Measurements from ENCODE around the gene MRPL22. TPM values are rescaled to one million over a fixed set of nuclear protein-coding genes. Genes with fewer than 3 reads are reported as not detected.
"Not testable (repeated sequence)": the region's sequence is repeated elsewhere in the genome, so short reads cannot be mapped to it uniquely, and the experiment has no call there.

The MRPL22 gene
- total RNA-seq, 1 experiment from 2014 or later = 68.3 TPM

- Histone ChIP-seq H3K27me3 (ENCODE audit: insufficient read depth, low read length) (no peaks in the 10 kb centered on the region), H2AFZ (ENCODE audit: low read depth, low read length, poor library complexity, severe bottlenecking) (no peak overlapping the region), H3K9me2 (ENCODE audit: insufficient read depth) (no peaks in the 10 kb centered on the region), H3K9me3 (ENCODE audit: control insufficient read depth in 1 of 2, insufficient read depth in 1 of 2, low read depth in 1 of 2, low read length in 2 of 2) (no peaks in the 10 kb centered on the region), H3K79me2 (ENCODE audit: insufficient read depth, low read length) (no peaks in the 10 kb centered on the region), H3K9ac (ENCODE audit: low read length) (no peak overlapping the region), H3K27ac (ENCODE audit: low read depth, low read length) (no peak overlapping the region), H3K36me3 (ENCODE audit: control insufficient read depth in 1 of 2, insufficient read depth in 2 of 2, low read length in 2 of 2) (peaks cover 66 to 82% of the 10 kb centered on the region in 2 experiments), H3K4me1 (ENCODE audit: control insufficient read depth in 1 of 2, insufficient read depth in 2 of 2, low read length in 2 of 2) (no peaks in the 10 kb centered on the region), H3K4me3 (replicated peaks in 1 of 2; ENCODE audit: low read depth in 1 of 2, low read length in 2 of 2) (no peak overlapping the region), H4K20me1 (ENCODE audit: insufficient read depth) (no peaks in the 10 kb centered on the region), H3K4me2 (ENCODE audit: low read length) (no peak overlapping the region)
- ChIA-PET CTCF (no interaction called here), POLR2A (no interaction called here), RAD21 (ENCODE audit: low non-redundant PET in 1 of 2, low total read pairs in 2 of 2, uncharacterized antibody in 2 of 2, unreplicated experiment in 2 of 2) (interaction anchor here in 1 of 2 experiments (0.6 kb wide), 1 partner anchor 251 kb away, joined by 3 read pairs; no protein-coding TSS in a partner anchor)
- ATAC-seq (no peak), DNase-seq (ENCODE audit: low read depth, low spot score) (no peak)
- intact Hi-C loops (cut with micrococcal nuclease) = no loop called here
- TF ChIP-seq CTCF (IDR thresholded peaks at IDR 0.05 in 2 of 3, conservative IDR thresholded peaks at IDR 0.05 in 1 of 3; ENCODE audit: borderline replicate concordance in 1 of 3, insufficient read depth in 1 of 3, low read depth in 2 of 3, low read length in 2 of 3) = no peak
- no peak for TF ChIP-seq MAX (IDR thresholded peaks at IDR 0.05)
- TF ChIP-seq POLR2AphosphoS5 (IDR thresholded peaks at IDR 0.05; ENCODE audit: low read depth, low read length) = no peak
- no peak for TF ChIP-seq ELF1 (IDR thresholded peaks at IDR 0.05; ENCODE audit: borderline replicate concordance, low read depth)
- TF ChIP-seq FOSL1 (IDR thresholded peaks at IDR 0.05; ENCODE audit: low read depth) = no peak
- no peak for TF ChIP-seq SP1 (IDR thresholded peaks at IDR 0.05; ENCODE audit: low read depth)
- no peak for TF ChIP-seq SIN3A (IDR thresholded peaks at IDR 0.05; ENCODE audit: low read depth)
- no peak for TF ChIP-seq TCF7L2 (IDR thresholded peaks at IDR 0.05; ENCODE audit: borderline replicate concordance, extremely low read depth, insufficient read depth, insufficient read length)
- TF ChIP-seq EGR1 (IDR thresholded peaks at IDR 0.05; ENCODE audit: low read depth) = no peak
- no peak for TF ChIP-seq CBX3 (IDR thresholded peaks at IDR 0.05; ENCODE audit: low read depth)
- TF ChIP-seq ZNF274 (IDR thresholded peaks at IDR 0.05; ENCODE audit: low read depth, low read length) = no peak
- no peak for TF ChIP-seq ZBTB33 (IDR thresholded peaks at IDR 0.05; ENCODE audit: extremely low read depth, insufficient replicate concordance, low read length)
- TF ChIP-seq ATF3 (IDR thresholded peaks at IDR 0.05) = no peak
- no peak for TF ChIP-seq YY1 (IDR thresholded peaks at IDR 0.05; ENCODE audit: extremely low read depth, insufficient replicate concordance, low read depth, low read length)
- TF ChIP-seq JUND (IDR thresholded peaks at IDR 0.05) = no peak
- no TSS peak for BruUV-seq (replicated peaks)
Observed at GRCh38 chr5:154901913-154902312, 39.0 kb upstream of the MRPL22 start.

GRCh38 chr5:154905601-154906000, 35.3 kb upstream of the MRPL22 start:
- H3K9ac ChIP-seq (ENCODE audit: low read length); RAD21 ChIA-PET (ENCODE audit: low non-redundant PET in 1 of 2, low total read pairs in 2 of 2, uncharacterized antibody in 2 of 2, unreplicated experiment in 2 of 2); DNase-seq (ENCODE audit: low read depth, low spot score); H2AFZ ChIP-seq (ENCODE audit: low read depth, low read length, poor library complexity, severe bottlenecking); H3K79me2 ChIP-seq (ENCODE audit: insufficient read depth, low read length); H3K4me3 ChIP-seq (replicated peaks in 1 of 2; ENCODE audit: low read depth in 1 of 2, low read length in 2 of 2); H3K27me3 ChIP-seq (ENCODE audit: insufficient read depth, low read length); H3K9me2 ChIP-seq (ENCODE audit: insufficient read depth); BruUV-seq (replicated peaks); H3K27ac ChIP-seq (ENCODE audit: low read depth, low read length); H3K4me1 ChIP-seq (ENCODE audit: control insufficient read depth in 1 of 2, insufficient read depth in 2 of 2, low read length in 2 of 2); intact Hi-C loops (cut with micrococcal nuclease); ATAC-seq; H4K20me1 ChIP-seq (ENCODE audit: insufficient read depth); H3K4me2 ChIP-seq (ENCODE audit: low read length); CTCF ChIA-PET; POLR2A ChIA-PET; H3K9me3 ChIP-seq (ENCODE audit: control insufficient read depth in 1 of 2, insufficient read depth in 1 of 2, low read depth in 1 of 2, low read length in 2 of 2): not testable (repeated sequence)
- H3K36me3 ChIP-seq (ENCODE audit: control insufficient read depth in 1 of 2, insufficient read depth in 2 of 2, low read length in 2 of 2) = peaks cover 54 to 60% of the 10 kb centered on the region in 2 experiments
